PFSK-1 (cell line): Measurements from ENCODE around the gene HOMER2.

Experiments used
- FOXP2 ChIP-seq: optimal IDR thresholded peaks from 2 replicates; pipeline ENCODE3; 2011; ENCODE audit warnings: borderline replicate concordance, control low read depth, inconsistent platforms; ENCODE audit not compliant: insufficient read depth; ENCODE audit errors: extremely low read length, extremely low read depth
- POLR2AphosphoS5 ChIP-seq: IDR thresholded peaks from 2 replicates; pipeline ENCODE4 v1.6.1; 2012; ENCODE audit warnings: low read depth, mild to moderate bottlenecking, control low read depth, low read length, moderate library complexity
- REST ChIP-seq, 2 experiments: IDR thresholded peaks; 2 replicates each; pipeline versions ENCODE4 v1.6.1 to v1.8.0; 2011 to 2012; ENCODE audit warnings: low read depth in 2 of 2, low read length in 2 of 2, control low read depth in 1 of 2, inconsistent platforms in 1 of 2, mild to moderate bottlenecking in 1 of 2, moderate library complexity in 1 of 2; ENCODE audit not compliant: insufficient read depth in 1 of 2
- SIN3A ChIP-seq: IDR thresholded peaks from 2 replicates; pipeline ENCODE4 v1.6.1; 2012; ENCODE audit warnings: mild to moderate bottlenecking, low read length, moderate library complexity, borderline replicate concordance; ENCODE audit not compliant: insufficient read depth
- TAF1 ChIP-seq: IDR thresholded peaks from 2 replicates; pipeline ENCODE4 v1.6.1; 2012; ENCODE audit warnings: low read length, control low read depth, borderline replicate concordance; ENCODE audit not compliant: insufficient read depth

HOMER2 gene

GRCh38 chr15:82804575-82804949 lies 148.0 kb downstream of the HOMER2 start:
- TF ChIP-seq FOXP2: no peak
- TF ChIP-seq SIN3A: no peak

- TF ChIP-seq FOXP2 (no peak), TAF1 (no peak), POLR2AphosphoS5 (no peak), REST (IDR thresholded peaks at IDR 0.05; ENCODE audit: insufficient read depth in 1 of 2, low read depth in 2 of 2, low read length in 2 of 2) (no peak)
These were observed 148.5 kb downstream of the HOMER2 start for GRCh38 chr15:82803793-82804574.

- TF ChIP-seq SIN3A (no peak), FOXP2 (no peak), TAF1 (no peak), REST (IDR thresholded peaks at IDR 0.05; ENCODE audit: insufficient read depth in 1 of 2, low read depth in 2 of 2, low read length in 2 of 2) (no peak), POLR2AphosphoS5 (no peak)
These were observed 150.0 kb downstream of the HOMER2 start for GRCh38 chr15:82802497-82802896.

- TF ChIP-seq POLR2AphosphoS5 (no peak), SIN3A (no peak), FOXP2 (no peak), TAF1 (no peak), REST (IDR thresholded peaks at IDR 0.05; ENCODE audit: insufficient read depth in 1 of 2, low read depth in 2 of 2, low read length in 2 of 2) (no peak)
These were observed 153.2 kb downstream of the HOMER2 start for GRCh38 chr15:82799183-82799841.
